GM19324 (cell line): ENCODE results near the gene PRR16.

Experiments used
- ATAC-seq: cut with Tn5 transposase; IDR thresholded peaks from one replicate; pipeline ENCODE4 v1.9.1; 2021; ENCODE audit warnings: mild to moderate bottlenecking, moderate library complexity; ENCODE audit not compliant: unreplicated experiment, low FRiP score

Gene PRR16

DNA sequence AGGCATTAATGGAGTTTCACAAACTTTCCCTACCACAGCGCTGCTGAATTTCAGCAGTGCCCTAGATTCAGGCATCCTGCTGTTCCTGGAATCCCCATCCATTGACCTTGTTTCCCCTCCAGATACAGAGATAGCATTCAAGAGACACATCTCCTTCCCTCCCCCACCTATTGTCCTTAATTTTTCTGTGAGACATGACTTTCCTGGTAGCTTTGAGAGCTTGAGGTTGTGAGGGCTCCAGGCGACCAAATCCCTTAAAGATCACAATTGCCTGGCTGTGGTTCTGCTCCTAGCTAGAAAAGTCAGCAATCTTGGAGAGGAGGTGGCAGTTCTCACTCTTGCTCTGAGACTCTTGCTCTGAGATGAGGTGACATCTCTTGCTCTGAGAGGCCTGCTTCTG lies 48.0 kb downstream of the PRR16 start:
- no peak for ATAC-seq

DNA sequence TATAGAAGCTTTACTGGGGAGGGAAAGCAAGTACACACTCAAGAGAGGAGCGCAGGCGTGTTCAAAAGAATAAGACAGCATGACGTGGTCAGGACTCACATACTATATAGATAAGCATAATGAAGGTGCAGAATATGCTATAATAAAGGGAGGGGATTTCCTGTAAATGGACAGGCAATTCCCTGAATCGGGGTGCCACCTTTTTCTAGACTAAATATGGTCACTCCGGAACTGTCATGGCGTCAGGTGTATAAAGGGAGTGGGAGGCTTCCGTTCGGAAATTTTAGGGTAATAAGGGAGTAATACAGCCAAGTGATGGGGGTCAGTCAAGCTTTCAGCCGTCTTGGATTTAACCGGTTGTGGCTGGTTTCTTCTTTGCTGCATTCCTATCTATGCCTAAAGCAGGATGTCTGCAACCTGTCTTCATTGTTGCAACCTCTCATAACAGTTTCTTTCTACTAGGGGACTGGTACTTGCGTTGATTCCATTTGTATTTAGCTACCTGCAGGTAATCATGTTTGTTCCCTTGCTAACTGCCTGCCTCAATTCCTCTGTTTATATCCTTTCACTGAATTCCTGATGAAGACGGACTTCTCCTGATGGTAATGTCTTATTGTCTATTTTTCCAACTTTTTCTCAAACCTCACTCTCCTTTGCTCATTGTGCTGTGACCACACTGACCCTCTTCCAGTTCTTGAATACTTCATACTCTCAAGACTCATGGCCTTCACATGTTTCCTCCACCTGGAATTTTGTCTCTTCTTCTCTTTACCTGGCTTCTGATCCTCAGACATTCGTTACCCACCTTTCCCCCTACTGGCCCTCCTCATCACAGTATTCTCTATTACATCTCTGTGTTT lies 48.9 kb downstream of the PRR16 start:
- no peak for ATAC-seq

DNA sequence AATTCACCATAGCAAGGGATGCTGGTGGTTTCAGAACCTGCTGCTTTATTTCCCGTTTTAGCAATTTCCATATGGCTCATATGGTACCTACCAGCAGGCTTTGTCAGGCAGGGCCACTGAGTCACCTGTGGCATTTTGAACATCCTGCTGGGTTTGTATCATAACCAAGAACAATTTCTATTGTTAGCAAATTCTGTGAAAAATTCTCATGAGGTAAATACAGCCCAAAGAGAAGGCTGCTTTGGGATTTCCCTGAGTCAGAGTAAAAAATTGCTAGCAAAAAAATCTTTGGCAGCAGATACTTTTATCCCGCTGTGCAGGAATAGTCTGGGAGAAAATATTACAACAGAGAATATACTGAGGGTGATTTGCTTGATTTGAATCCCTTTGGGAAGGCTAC lies 52.7 kb downstream of the PRR16 start:
- no peak for ATAC-seq

DNA sequence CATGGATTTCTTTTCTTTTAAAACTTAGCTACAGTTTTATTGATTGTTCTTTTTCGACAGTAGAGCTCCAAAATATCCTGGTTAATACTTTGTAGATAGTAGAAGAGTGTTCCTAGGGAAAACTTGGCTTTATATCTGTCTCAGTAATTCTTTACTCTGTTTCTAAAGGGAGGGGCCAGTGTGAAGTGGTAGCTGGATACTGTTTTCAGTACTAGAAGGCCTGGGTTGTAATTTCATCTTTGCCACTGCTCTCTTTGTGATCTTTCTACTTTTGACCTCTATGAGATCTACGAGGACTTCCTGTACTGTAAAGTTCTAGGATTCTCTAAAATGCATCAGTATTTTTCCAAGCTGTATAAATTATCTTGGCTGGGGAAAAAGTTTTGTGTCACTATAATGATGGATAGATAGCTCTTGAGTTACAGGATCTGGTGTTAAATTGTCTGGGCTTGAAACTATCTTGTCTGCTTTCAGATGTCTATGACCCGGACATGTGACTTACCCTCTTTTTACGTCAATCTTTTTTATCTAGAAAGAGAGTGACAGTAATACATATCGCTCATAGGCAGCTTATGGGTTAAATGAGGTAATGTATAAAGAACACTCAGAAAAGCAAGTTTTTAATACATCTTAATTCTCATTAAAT lies 53.6 kb downstream of the PRR16 start:
- no peak for ATAC-seq

DNA sequence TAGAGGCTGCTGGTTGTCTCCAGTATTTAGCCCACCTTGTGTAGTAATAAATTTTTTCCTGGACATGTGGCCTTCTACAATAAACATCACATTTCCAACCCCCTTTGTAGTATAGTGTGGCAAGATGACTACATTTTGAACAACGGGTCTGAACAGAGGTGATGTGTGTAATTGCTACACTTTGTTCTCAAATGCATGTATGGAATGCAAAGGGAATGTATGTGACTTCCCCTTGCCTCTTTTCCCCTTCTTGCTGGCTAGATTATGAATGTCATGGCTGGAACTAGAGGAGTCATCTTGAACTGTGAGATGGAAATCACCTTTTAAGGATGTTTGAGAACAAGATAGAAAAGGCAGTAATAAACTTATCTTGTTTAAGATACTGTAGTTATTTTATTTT lies 54.5 kb downstream of the PRR16 start:
- no peak for ATAC-seq

DNA sequence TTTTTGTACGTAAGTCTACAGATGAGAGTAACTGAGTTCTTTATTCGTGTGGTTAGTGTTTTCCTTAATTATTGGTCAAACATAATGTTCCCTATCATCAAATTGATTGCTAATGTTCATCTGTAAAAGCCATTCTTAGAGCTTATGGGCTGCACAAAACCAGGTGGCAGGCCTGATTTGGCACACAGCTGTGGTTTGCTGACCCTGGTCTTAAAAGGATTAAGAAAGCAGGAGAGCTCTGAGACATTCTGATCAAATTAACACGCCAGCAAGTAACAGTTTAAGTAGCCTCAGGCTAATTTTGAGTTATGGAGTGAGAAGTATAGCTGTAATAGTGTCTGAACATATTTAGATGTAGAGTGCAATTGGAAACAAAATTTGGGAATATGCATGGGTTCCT lies 63.2 kb downstream of the PRR16 start:
- no peak for ATAC-seq

DNA sequence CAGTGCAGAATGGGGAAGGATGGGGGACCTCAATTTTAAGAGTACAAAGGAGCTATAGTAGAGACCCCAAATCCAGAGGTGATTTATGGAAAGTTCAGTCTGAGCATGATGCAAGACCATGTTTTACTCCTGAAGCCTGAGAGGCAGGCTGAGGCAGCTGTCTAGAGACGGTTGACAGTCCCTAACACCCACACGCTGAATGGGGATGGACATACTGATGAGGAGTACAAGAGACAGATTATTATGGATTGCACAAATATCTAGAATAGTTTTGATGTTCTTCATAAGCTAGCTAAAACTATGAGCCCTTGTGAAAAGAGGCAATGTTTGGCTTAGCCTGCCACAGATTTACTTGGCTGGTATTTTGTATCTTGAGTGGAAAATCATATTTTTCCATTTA lies 64.5 kb downstream of the PRR16 start:
- no peak for ATAC-seq

DNA sequence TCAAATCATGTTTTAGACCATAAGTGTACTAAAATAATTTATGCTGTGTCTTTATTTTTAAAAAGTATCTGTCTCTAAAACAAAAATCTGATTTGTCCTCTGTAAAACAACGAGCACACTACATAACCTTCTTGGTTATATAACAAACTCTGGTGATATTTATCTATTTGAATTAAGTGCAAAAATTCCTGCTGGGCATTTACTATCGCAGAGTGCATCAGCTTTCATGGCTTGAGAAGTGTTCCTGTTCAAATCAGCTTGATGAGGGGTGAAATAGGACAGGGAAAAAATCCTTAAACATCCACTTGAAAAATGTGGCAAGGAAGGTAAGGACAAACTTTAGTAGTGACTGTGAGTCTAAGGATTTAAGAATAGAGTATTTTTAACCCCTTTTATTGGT lies 65.3 kb downstream of the PRR16 start:
- ATAC-seq: no peak

DNA sequence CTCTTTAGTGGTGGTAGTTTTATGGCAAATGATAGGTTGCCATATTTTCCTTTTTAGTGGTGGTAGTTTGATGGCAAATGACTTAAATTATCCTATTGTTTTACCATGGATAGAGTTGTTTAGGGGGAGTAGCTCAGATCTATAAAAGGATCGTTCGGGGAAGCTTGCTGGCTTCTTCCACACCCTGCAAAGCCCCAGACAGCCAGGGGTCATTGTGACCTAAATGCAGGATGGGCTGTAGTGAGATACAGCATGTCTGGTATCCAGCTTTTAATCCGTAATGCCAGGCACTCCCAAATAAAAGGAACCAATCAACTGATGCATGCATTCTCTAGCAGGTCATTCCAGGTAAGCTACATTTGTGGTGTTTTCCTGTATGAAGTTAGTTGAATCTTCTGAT lies 67.1 kb downstream of the PRR16 start:
- ATAC-seq: no peak

DNA sequence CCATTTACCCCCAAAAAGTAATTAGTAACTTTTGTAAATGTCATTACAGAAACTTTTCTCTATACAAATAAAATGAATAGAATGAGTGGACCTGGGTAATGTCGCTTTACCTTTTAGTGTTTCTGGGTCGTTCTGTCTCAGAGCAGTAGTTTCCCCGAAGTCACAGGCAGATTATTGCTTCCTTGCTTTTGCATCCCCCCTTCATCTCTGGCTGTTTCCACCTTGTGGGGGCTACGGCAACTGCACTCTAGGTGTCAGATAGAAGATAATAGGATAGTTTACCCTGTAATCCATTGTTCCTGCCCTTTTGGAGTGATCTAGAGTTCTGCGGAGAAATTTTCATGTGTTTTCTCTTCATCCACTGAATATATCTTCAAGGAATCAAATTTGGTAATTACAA lies 68.7 kb downstream of the PRR16 start:
- no peak for ATAC-seq

DNA sequence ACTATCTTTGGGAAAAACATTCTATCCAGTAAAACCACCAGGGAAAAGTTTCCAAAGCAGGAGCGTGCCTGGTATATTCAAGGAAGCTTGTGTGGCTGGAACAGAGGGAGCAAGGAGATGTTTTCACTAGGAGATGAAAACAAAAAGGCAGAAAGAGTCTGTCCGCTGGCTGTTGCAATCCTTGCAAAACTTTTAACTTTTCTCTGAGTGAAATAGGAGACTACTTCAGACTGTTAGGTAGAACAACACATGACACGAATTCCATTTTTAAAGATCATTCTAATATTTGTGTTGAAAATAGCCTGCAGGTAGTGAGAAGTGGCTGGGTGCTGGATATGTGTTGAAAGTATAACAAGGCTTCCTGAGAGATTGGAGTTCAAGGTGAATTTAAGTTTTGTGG lies 69.5 kb downstream of the PRR16 start:
- no peak for ATAC-seq

DNA sequence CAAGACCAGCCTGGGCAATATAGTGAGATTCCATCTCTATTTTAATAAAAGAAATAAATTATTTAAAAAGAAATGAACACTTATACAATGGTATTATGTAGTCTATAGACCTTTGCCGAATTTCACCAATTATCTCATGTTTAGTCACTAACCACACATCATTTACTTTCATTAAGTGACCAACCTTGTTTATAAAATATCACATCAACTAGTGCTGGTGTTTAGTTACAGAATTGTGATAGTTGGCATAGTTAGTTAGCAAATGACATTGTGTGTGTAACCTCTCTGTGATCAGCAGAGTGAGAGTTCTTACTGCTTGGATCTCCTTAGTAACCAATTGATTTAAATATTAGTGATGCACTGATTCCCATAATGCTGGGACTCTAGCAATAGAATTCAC lies 71.8 kb downstream of the PRR16 start:
- ATAC-seq: no peak

DNA sequence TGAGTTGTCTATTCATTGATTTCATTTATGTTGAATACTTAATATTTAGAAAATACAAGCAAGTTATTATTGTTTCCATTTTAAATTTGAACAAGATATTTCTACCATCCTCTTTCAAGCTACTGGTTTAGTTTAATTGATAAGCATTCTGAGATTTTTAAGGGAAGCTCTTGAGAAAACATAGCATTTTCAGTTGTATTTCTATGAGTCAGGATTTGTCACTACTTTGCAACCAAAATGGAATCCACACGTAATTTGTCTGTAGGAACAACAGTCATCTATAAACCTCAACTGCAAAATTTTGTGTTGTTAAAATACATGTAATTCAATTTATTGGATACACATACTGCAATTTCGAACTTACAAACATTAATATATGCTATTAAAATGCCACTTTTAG lies 74.0 kb downstream of the PRR16 start:
- ATAC-seq: no peak

DNA sequence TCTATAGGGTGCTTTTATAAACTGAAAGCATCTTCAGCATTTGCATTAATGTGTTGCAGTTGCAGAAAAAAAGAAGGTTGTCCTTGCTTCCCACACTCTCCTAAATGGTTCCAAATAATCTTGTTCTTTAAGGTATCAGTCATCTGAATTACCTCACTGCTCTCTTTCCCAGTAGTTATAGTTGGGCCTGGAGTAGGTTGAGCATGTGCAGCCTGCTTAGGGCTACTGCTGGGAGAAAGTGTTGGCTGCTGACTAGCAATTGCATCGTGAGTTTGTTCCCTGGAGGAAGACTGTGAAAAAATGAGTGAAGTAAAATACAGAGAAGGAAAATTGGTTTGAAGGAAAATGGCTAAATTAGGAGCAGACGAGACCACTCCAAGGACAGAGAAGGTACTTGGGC lies 74.5 kb downstream of the PRR16 start:
- no peak for ATAC-seq

DNA sequence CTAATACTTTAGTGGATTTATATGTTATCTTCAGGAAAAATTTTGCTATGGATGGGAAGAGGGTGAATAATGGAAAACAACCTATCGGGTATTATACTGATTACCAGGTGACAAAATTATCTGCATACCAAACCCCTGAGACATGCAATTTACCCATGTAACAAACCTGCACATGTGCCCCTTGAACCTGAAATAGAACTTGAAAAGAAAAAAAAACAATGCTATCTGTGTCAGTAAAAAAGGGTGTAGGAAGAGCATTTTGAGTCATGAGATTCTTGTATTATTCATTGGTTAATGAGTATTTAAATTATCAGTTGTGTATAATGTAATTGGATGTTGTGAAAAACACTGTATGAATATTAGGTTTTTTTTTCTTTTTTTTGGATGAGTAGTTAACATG lies 75.4 kb downstream of the PRR16 start:
- no peak for ATAC-seq

DNA sequence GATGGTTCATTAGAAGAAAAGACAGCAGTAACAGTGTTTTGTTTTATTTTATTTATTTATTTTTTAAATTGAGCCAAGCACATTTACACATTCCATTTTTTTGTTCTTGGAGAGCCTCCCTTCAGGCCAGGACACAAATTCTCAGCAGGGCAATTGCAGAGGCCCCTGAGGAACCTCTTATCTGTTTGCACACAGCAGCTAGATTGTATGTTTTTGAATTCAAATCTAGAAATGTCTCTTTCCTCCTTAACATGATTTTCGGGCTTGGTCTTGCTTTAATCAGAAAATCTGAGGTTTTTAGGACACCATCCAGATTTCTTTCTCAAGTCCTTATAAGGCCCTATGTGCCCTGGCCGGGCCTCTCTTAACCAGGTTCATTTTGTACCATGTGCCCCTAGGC lies 76.0 kb downstream of the PRR16 start:
- no peak for ATAC-seq

DNA sequence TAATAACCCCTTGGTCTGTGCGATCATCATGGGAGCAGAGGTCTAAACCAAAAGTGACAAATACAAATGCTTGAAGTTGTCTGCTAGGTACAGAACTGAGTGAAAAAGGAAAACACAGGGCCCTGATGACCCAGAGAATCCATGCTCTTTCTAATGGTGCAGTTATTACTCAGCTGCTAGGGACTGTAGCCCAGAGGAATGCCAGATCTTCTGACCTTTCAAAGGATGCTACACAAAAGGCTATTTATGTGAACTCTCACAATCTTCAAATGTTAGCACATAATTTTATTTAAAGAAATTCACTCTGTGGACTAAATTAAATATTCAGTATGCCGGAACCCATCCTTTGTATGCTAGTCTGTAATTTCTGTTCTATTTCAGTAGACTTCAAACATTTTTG lies 79.9 kb downstream of the PRR16 start:
- no peak for ATAC-seq

DNA sequence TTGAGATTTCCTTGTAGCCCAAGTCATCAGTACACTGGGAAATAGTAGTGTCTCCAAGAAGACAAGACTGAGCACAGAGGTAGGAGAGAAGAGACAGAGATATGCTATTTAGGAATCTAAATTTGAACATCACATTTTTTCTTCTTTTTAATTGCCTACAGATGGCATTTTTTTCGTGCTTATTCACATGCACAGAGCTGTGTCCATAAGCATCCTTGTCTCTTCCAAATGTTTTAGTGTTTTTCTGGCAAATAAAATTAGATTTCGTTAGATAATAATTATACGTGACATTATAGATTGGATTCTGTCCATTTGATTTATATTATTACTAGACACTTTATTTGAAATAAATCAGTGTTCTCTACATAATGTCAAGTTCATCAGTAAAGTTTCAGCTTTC lies 80.9 kb downstream of the PRR16 start:
- no peak for ATAC-seq

DNA sequence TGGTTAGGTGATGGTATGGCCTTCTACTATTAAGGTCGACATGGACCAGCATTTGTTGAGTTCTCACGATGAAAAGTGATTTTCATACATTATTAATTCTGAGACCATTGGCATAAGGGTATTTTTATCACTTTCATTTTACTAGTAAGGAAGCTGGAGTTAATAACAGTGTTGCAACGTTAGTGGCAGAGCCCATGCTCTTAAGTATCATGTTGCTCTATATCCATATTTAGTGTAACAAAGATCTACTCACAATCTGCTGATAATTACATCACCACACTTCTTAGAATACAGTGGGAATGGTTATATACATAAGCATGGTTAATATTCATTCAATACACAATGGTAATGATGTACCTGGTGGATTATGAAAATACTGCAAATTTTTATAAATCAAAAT lies 81.9 kb downstream of the PRR16 start:
- no peak for ATAC-seq

DNA sequence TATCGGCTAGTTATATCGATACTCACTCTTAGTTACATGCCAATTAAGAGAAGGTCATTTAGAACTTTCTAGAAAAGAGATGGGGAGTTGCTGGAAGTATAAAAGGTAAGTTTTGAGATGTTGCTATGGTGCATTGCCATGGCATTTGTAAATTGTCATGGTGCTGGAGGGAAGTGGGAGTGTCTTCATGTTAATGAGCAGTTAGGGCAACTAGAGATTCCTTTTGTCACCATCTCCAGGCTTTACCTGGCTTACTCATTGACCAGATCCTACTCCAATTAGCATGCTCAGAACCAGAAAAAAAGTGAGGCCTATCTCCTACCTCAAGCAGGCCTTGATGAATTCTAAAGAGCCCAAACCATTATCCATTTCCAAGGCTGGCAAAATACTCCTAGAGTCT lies 82.8 kb downstream of the PRR16 start:
- ATAC-seq: no peak

DNA sequence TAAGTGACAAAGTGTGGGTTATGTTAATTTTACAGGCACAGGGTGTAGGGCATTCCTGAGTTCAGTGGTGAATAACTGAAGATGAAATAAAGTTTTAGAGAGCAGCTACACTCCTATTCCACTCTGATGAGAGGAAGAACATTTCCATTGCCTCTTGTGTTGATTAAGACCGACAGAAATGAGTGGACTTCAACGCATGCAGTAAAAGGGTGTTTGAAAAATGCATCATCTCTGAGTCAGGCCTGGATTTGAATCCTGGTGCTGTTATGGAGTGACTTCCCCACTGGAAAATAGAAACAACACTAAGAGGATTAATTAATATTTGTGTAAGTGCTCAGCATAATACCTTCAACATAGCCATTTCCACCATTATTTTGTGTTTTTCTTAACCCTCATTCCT lies 86.3 kb downstream of the PRR16 start:
- ATAC-seq: no peak

DNA sequence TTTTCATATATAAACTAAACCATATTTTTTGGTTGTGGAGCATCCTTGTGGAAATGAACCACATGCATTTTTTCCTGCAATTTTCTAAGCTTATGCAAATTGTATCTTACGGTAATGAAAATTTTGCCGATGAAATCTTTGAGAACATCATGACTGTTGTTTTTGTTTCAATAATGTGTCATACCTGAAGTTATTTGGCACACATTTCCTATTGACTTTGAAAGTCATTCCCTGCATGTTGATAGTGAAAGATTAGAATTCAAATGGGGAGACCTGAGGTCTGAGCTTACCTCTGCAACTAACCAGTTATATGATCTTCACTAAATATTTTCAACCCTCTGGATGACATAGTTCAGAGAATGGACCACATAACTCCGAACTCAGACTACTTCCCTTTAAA lies 88.5 kb downstream of the PRR16 start:
- no peak for ATAC-seq
